GM12878 (cell line): ENCODE measurements around the gene UMAD1.

Experiments used
- ASH2L ChIP-seq: fragments of 300-600, 200-600 bp; sonication (generic); IDR thresholded peaks from 2 replicates; pipeline ENCODE4 v1.6.1; 2017; ENCODE audit warnings: low read depth, mild to moderate bottlenecking, borderline replicate concordance
- BRCA1 ChIP-seq: IDR thresholded peaks from 2 replicates; pipeline ENCODE4 v1.6.1; 2011; ENCODE audit warnings: low read depth, low read length, improper control_type of control experiment
- CBX5 ChIP-seq: sonication (generic); IDR thresholded peaks from 2 replicates; pipeline ENCODE4 v1.6.1; 2016; ENCODE audit warnings: low read depth, moderate library complexity, mild to moderate bottlenecking, inconsistent platforms
- CTCF ChIP-seq, 3 experiments: IDR thresholded peaks in 2 of 3; conservative IDR thresholded peaks in 1 of 3; 2 replicates each; pipeline ENCODE4 v1.5.1; 2011; ENCODE audit warnings: low read depth in 3 of 3, low read length in 3 of 3, mild to moderate bottlenecking in 3 of 3, control low read depth in 2 of 3, moderate library complexity in 2 of 3, inconsistent platforms in 1 of 3, mixed read lengths in 1 of 3; ENCODE audit not compliant: control insufficient read depth in 2 of 3, insufficient read depth in 1 of 3; ENCODE audit errors: extremely low read depth in 1 of 3
- EP300 ChIP-seq, 2 experiments: fragments of 150-350 bp in 1 of 2; IDR thresholded peaks; 2 replicates each; pipeline ENCODE4 v1.6.1; 2011 to 2012; ENCODE audit warnings: low read depth in 2 of 2, low read length in 2 of 2, borderline replicate concordance in 1 of 2, improper control_type of control experiment in 1 of 2, inconsistent platforms in 1 of 2; ENCODE audit not compliant: control insufficient read depth in 1 of 2
- EZH2 ChIP-seq: IDR thresholded peaks from 2 replicates; pipeline ENCODE4 v1.6.1; 2012; ENCODE audit warnings: low read depth, mild to moderate bottlenecking, control low read depth, inconsistent platforms, low read length, borderline replicate concordance; ENCODE audit not compliant: control insufficient read depth
- FOXK2 ChIP-seq: fragments of 450-650 bp; IDR thresholded peaks from 2 replicates; pipeline ENCODE4 v1.6.1; 2017; ENCODE audit warnings: mild to moderate bottlenecking, moderate library complexity
- HCFC1 ChIP-seq: fragments of 150-350 bp; IDR thresholded peaks from 2 replicates; pipeline ENCODE4 v1.6.1; 2014; ENCODE audit warnings: low read length
- HDAC2 ChIP-seq: fragments of 200-600 bp; sonication (generic); IDR thresholded peaks from 2 replicates; pipeline ENCODE4 v1.6.1; 2017
- JUNB ChIP-seq: IDR thresholded peaks from 2 replicates; pipeline ENCODE4 v1.6.1; 2016; ENCODE audit warnings: antibody characterized with exemption, mild to moderate bottlenecking
- PML ChIP-seq: IDR thresholded peaks from 2 replicates; pipeline ENCODE4 v1.6.1; 2012; ENCODE audit warnings: low read length, inconsistent platforms
- POLR2A ChIP-seq: IDR thresholded peaks from 2 replicates; pipeline ENCODE4 v1.6.1; 2011; ENCODE audit warnings: low read depth, mild to moderate bottlenecking, low read length
- SMARCA5 ChIP-seq: fragments of 450-650 bp; IDR thresholded peaks from 2 replicates; pipeline ENCODE4 v1.6.1; 2017; ENCODE audit warnings: mild to moderate bottlenecking
- SUPT20H ChIP-seq: IDR thresholded peaks from 2 replicates; pipeline ENCODE4 v1.6.1; 2011; ENCODE audit warnings: low read depth, mild to moderate bottlenecking, low read length, moderate library complexity, borderline replicate concordance; ENCODE audit not compliant: control insufficient read depth

- TF ChIP-seq PML, result no peak
- TF ChIP-seq CBX5, result peak; percentile 39; the same call in 1 of the 2 replicates
- no peak for TF ChIP-seq BRCA1
- TF ChIP-seq EZH2, result no peak
- TF ChIP-seq POLR2A, result no peak
- no peak for TF ChIP-seq HCFC1
- TF ChIP-seq CTCF (IDR thresholded peaks at IDR 0.05 in 2 of 3, conservative IDR thresholded peaks at IDR 0.05 in 1 of 3; ENCODE audit: control insufficient read depth in 2 of 3, extremely low read depth in 1 of 3, insufficient read depth in 1 of 3, low read depth in 3 of 3, low read length in 3 of 3), result no peak
- no peak for TF ChIP-seq SMARCA5
- no peak for TF ChIP-seq EP300 (IDR thresholded peaks at IDR 0.05; ENCODE audit: borderline replicate concordance in 1 of 2, control insufficient read depth in 1 of 2, low read depth in 2 of 2, low read length in 2 of 2)
- TF ChIP-seq HDAC2, result no peak
- TF ChIP-seq SUPT20H, result no peak
- no peak for TF ChIP-seq FOXK2
- TF ChIP-seq JUNB, result peak; percentile 31; the same call in 1 of the 2 replicates
- TF ChIP-seq ASH2L, result no peak
Measured at GRCh38 chr7:7857143-7857583, 216.6 kb downstream of the UMAD1 start.
